Natural killer cell (primary cell): ENCODE data around the gene CTPS1. TPM values are rescaled to one million over a fixed set of nuclear protein-coding genes. Genes with fewer than 3 reads are reported as not detected.

Experiments
- ATAC-seq, 3 donors: fragments of 150-1000 bp in 2 of 3; fragments of 200-7000 bp in 1 of 3; cut with Tn5 transposase; 1 replicate in 1 of 3; 2 replicates in 2 of 3; pipeline ENCODE4 v1.10.0; 2021; ENCODE audit warnings: mild to moderate bottlenecking in 2 of 3, moderate library complexity in 2 of 3
- DNase-seq, 2 donors: peaks; one replicate each; pipeline versions ENCODE4 v3.0.0 to v3.0.0-alpha.2; 2013 to 2021; ENCODE audit warnings: mixed read lengths in 1 of 2
- H3K27ac ChIP-seq: one replicate; pipeline ENCODE4 v1.5.1; 2013; ENCODE audit warnings: mild to moderate bottlenecking, low read length
- H3K27me3 ChIP-seq: one replicate; pipeline ENCODE4 v1.6.1; 2013; ENCODE audit warnings: low read length; ENCODE audit not compliant: control insufficient read depth, insufficient read depth
- H3K36me3 ChIP-seq: one replicate; pipeline ENCODE4 v1.6.1; 2013; ENCODE audit warnings: low read length; ENCODE audit not compliant: control insufficient read depth, insufficient read depth
- H3K4me1 ChIP-seq: one replicate; pipeline ENCODE4 v1.6.1; 2013; ENCODE audit warnings: low read length; ENCODE audit not compliant: control insufficient read depth, insufficient read depth
- H3K4me3 ChIP-seq: one replicate; pipeline ENCODE4 v1.5.1; 2013; ENCODE audit warnings: low read length
- H3K9me3 ChIP-seq: one replicate; pipeline ENCODE4 v1.6.1; 2013; ENCODE audit warnings: low read length; ENCODE audit not compliant: control insufficient read depth, insufficient read depth
- H3K27ac Mint-ChIP-seq, 2 donors: one replicate each; pipeline ENCODE4 v1.8.0; 2022; ENCODE audit warnings: mild to moderate bottlenecking in 2 of 2, mixed read lengths in 2 of 2, moderate library complexity in 1 of 2
- H3K27me3 Mint-ChIP-seq, 2 donors: one replicate each; pipeline ENCODE4 v1.8.0; 2022; ENCODE audit warnings: low read depth in 2 of 2, mixed read lengths in 2 of 2
- H3K36me3 Mint-ChIP-seq: one replicate; pipeline ENCODE4 v1.8.0; 2022; ENCODE audit warnings: mixed read lengths
- H3K4me1 Mint-ChIP-seq, 2 donors: one replicate each; pipeline ENCODE4 v1.8.0; 2022; ENCODE audit warnings: mixed read lengths in 2 of 2
- H3K4me3 Mint-ChIP-seq: one replicate; pipeline ENCODE4 v1.8.0; 2022; ENCODE audit warnings: mild to moderate bottlenecking, moderate library complexity, mixed read lengths
- H3K9me3 Mint-ChIP-seq, 2 donors: one replicate each; pipeline ENCODE4 v1.8.0; 2022; ENCODE audit warnings: mixed read lengths in 2 of 2
- CTCF ChIP-seq: fragments of 200-600 bp; IDR thresholded peaks from one replicate; pipeline ENCODE4 v1.8.0; 2022; ENCODE audit warnings: antibody characterized with exemption
- WGBS: methylation state at CpG from one replicate; pipeline ENCODE4 v1.1.7; 2013; ENCODE audit warnings: missing lambda C conversion rate; ENCODE audit not compliant: insufficient coverage; 5-methylcytosine and 5-hydroxymethylcytosine counted together
- intact Hi-C: fragments of 100-400 bp; cut with micrococcal nuclease; formaldehyde crosslinking; loops from one replicate; pipeline ENCODE4 v1.14.2; 2022
- total RNA-seq, 4 donors: library from RNA; stranded (reverse); fragments of 120-200 nt in 1 of 4; gene quantifications; one replicate each; pipeline versions ENCODE4 v1.2.3 to v1.2.4, GENCODE V29; 2013 to 2022

Gene CTPS1
- total RNA-seq, 3 donors from 2014 or later (not counting 1 experiment from before 2014, with no cell fraction given): 90.5 to 128 (median 99.0) TPM

- ATAC-seq: peak; percentile 94 to 97 (median 96)
- Histone ChIP-seq H3K27me3 (no peaks in the 10 kb centered on the region), H3K27ac (peak overlapping the region; percentile 4), H3K4me1 (peaks cover 12% of the 10 kb centered on the region), H3K36me3 (peaks cover 64% of the 10 kb centered on the region), H3K9me3 (no peaks in the 10 kb centered on the region), H3K4me3 (no peak overlapping the region)
- peak; percentile 70 to 94 for DNase-seq
- peak; percentile 47 for TF ChIP-seq CTCF
- Mint-ChIP-seq H3K27me3 (no peaks in the 10 kb centered on the region), H3K27ac (peak overlapping the region; percentile 65 to 70), H3K36me3 (peaks cover 25% of the 10 kb centered on the region), H3K4me1 (peaks cover 18 to 22% of the 10 kb centered on the region in 2 donors), H3K4me3 (peak overlapping the region; percentile 9), H3K9me3 (no peaks in the 10 kb centered on the region)
- intact Hi-C loops: loop anchor here (1.0 kb wide), 1 partner anchor 23 kb away; no protein-coding TSS in a partner anchor
- WGBS: 19% methylated on average over 11 of the region's 11 CpGs
Observed at GRCh38 chr1:41003640-41004220, 24.2 kb downstream of the CTPS1 start.

- peaks cover 68% of the 10 kb centered on the region for H3K36me3 ChIP-seq
- no peak overlapping the region for H3K27ac ChIP-seq
- ATAC-seq (no peak), DNase-seq (no peak)
- Mint-ChIP-seq H3K36me3 (peaks cover 16% of the 10 kb centered on the region), H3K27ac (no peak overlapping the region), H3K27me3 (no peaks in the 10 kb centered on the region), H3K4me1 (peaks cover 14 to 22% of the 10 kb centered on the region in 2 donors), H3K4me3 (no peak overlapping the region), H3K9me3 (no peaks in the 10 kb centered on the region)
- no peaks in the 10 kb centered on the region for H3K9me3 ChIP-seq
- no peak overlapping the region for H3K4me3 ChIP-seq
- no peak for TF ChIP-seq CTCF
- H3K27me3 ChIP-seq: no peaks in the 10 kb centered on the region
- 81% methylated on average over 4 of the region's 5 CpGs for WGBS
- H3K4me1 ChIP-seq: peaks cover 12% of the 10 kb centered on the region
- intact Hi-C loops: no loop called here
Observed at GRCh38 chr1:41005876-41006275, 26.4 kb downstream of the CTPS1 start.

GRCh38 chr1:41006942-41007865 lies 27.7 kb downstream of the CTPS1 start:
- Mint-ChIP-seq H3K27ac (no peak overlapping the region), H3K4me1 (peaks cover 14 to 18% of the 10 kb centered on the region in 2 donors), H3K36me3 (peaks cover 16% of the 10 kb centered on the region), H3K4me3 (no peak overlapping the region), H3K9me3 (no peaks in the 10 kb centered on the region), H3K27me3 (no peaks in the 10 kb centered on the region)
- no peak for TF ChIP-seq CTCF
- no peak overlapping the region for H3K27ac ChIP-seq
- peaks cover 65% of the 10 kb centered on the region for H3K36me3 ChIP-seq
- 96% methylated on average over 18 of the region's 19 CpGs for WGBS
- no peak for ATAC-seq
- H3K4me1 ChIP-seq: peaks cover 12% of the 10 kb centered on the region
- no peaks in the 10 kb centered on the region for H3K27me3 ChIP-seq
- no peaks in the 10 kb centered on the region for H3K9me3 ChIP-seq
- intact Hi-C loops: no loop called here
- no peak for DNase-seq
- no peak overlapping the region for H3K4me3 ChIP-seq
